Measurements from ENCODE around the gene MAP6. TPM values are rescaled to one million over a fixed set of nuclear protein-coding genes. Genes with fewer than 3 reads are reported as not detected.

Gene MAP6
- total RNA-seq, 1 experiment from 2014 or later: not detected

DNA sequence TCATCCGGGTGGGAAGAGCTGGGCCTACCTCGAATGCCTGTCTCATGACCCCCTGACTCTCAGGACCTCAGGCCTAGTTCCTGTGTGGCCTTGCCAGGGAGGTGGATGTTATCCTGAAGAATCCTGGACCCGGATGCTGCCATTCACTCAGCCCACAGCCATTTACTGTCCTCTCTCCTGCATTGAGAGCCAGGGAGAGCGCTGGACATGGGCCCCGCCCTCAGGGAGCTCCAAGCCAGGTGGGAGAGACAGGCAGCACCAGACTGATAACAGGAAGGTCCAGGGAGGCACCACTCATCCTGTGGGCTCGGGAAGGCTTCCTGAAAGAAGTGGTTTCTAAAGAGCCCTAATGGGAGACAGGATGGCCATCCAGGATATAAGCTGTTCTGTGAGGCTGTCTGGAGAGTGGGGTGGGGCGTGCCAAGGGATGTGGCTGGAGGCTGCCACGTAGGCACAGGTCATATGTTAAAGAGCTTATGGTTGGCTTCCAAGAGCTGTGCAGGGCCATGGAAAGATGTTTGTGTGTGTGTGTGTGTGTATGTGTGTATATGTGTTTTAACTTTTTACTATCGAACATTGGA, 98.2 kb downstream of the MAP6 start:
- DNase-seq (ENCODE audit: low read depth): no peak

DNA sequence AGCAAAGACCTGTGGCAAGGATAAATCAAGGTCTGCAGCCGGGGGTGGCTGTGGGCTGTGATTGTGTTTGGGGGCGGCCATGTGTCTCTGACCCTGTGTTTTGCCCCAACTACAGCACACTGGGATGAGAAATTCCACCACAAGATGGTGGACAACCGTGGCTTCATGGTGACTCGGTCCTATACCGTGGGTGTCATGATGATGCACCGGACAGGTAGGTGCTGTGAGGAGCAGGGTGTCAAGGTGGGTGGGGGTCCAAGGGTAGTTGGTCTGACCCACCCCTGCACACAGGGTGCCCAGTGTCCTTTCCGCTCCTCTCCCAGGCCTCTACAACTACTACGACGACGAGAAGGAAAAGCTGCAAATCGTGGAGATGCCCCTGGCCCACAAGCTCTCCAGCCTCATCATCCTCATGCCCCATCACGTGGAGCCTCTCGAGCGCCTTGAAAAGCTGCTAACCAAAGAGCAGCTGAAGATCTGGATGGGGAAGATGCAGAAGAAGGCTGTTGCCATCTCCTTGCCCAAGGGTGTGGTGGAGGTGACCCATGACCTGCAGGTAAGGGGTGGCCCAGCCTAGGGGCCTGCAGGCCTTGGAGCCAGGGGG, 100.1 kb downstream of the MAP6 start:
- no peak for DNase-seq (ENCODE audit: low read depth)

DNA sequence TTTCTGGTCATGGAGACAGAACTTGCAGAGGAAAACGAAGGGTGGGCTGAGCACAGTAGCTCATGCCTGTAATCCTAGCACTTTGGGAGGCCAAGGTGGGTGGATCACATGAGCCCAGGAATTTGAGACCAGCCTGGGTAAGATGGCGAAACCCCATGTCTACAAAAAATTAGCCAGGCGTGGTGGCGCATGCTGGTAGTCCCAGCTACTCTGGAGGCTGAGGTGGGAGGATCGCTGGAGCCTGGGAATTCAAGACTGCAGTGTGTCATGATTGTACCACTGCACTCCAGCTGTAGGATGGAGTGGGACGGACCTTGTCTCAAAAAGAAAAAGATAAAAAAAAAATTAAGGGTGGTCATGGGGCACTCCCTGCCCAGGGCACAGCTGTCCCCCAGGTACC, 100.9 kb downstream of the MAP6 start:
- no peak for DNase-seq (ENCODE audit: low read depth)

DNA sequence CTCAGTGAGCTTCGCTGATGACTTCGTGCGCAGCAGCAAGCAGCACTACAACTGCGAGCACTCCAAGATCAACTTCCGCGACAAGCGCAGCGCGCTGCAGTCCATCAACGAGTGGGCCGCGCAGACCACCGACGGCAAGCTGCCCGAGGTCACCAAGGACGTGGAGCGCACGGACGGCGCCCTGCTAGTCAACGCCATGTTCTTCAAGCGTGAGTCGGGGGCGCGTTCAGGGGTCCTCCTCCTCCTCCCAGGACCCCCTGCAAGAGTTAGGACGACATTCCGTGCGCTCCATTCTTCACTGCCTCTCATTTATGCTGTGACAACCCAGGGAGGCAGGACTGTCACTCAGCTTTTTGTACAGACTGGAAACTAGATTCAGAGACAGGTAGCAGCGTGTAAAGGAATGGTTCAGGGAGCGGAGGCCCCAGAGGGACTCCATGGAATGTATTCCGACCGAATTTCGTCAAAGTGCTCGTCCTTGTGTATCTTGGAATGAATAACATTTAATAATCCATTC, 102.0 kb downstream of the MAP6 start:
- DNase-seq (ENCODE audit: low read depth): no peak

DNA sequence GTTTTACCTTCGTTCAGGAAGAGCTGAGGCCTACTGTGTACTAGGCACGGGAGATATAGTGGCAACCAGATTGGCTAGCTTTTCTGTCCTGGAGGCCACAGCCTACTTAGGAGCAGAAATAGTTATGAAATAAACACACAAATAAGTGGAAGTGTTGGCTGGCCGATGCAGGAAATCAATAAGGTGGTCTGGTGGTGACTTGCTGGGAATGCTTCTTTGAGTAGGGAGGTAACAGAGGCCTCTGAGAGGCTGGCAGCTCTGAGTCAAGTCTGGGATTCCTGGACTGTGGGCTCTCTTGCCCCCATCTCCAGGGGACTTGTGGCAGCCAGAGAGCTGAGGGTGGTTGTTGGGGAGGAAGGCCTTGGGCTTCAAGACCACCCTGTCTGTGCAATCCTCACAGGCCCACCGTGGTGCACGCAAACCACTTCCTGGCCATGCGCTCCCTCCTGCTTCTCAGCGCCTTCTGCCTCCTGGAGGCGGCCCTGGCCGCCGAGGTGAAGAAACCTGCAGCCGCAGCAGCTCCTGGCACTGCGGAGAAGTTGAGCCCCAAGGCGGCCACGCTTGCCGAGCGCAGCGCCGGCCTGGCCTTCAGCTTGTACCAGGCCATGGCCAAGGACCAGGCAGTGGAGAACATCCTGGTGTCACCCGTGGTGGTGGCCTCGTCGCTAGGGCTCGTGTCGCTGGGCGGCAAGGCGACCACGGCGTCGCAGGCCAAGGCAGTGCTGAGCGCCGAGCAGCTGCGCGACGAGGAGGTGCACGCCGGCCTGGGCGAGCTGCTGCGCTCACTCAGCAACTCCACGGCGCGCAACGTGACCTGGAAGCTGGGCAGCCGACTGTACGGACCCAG, 102.7 kb downstream of the MAP6 start:
- no peak for DNase-seq (ENCODE audit: low read depth)

DNA sequence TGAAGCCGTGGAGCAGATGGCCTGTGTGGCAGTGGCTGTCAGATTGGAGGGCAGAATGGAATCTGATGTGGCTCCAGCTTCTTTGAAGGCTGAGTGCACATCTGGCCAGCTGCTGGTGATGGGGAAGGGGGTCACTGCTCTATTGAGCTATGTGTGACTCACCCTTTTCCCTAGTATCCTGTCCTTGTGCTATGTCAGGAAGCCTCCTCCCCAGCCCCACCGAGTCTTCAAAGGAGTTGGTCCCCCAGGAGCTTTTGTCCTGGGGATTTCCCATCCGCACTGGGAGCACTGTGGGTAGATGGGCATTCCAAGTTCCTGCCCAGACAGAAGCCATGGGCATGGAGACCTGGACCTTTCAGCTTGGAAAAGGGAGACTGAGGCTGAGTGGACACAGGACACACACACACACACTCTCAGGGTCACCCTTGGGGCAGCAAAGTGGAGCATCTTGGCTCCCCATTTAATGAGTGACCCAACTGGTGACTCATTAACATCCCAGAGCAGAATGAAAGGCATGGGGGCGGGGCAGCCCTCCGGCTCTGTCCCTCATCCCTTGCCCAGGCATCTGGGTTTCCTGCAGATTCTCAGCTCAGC, 103.5 kb downstream of the MAP6 start:
- peak; percentile 83 for DNase-seq (ENCODE audit: low read depth)

DNA sequence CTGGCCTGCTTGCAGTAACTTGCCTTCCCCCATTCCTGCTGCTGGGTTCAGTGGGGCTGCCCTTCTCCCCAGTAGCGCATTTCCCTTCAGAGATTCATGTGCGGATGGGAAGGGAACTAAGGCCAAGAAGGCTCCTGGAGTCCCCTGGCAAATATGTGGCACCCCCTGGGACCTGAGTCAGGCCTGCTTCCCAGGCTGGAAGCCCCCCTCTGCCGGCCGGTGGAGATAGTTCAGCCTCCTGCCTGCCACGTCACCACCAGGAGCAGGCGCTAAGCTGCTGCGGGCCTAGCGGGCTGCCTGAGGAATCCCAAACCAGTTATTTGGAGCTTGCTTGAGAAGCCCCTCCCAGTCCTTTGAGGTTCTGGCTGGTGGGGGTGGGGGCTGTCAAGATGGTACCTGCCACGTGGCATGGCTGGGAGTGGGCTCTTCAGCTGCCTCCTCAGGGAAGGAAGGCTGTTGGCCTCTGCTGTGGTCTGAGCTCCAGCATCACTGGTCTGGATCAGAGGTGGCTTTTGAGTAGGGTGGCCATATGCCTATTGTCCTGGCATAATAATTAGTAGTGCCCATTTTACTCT, 104.8 kb downstream of the MAP6 start:
- peak; percentile 91 for DNase-seq (ENCODE audit: low read depth)

DNA sequence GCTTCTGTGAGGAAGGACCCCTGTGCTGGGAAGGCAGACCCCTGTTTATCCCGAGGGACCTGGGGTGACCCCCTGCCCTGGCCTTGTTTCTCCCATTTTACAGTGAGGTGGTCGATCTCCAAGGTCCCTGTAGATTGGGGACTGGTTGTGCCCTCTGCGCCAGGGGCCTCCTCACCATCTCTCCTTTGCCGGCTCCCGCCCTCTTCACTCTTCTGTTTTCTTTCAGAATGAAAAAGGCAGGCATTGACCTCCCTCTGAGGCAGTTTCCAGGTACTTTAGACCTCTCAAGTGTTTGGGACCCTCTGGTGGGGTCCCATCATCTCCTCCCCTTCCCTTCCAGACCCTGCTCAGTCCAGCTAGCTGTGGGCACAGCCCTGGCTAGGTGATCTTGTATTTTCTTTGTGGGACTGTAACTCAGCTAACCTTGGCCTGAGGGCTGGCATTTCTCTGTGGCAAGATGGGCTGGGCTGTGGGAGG, 105.3 kb downstream of the MAP6 start:
- DNase-seq (ENCODE audit: low read depth): no peak

DNA sequence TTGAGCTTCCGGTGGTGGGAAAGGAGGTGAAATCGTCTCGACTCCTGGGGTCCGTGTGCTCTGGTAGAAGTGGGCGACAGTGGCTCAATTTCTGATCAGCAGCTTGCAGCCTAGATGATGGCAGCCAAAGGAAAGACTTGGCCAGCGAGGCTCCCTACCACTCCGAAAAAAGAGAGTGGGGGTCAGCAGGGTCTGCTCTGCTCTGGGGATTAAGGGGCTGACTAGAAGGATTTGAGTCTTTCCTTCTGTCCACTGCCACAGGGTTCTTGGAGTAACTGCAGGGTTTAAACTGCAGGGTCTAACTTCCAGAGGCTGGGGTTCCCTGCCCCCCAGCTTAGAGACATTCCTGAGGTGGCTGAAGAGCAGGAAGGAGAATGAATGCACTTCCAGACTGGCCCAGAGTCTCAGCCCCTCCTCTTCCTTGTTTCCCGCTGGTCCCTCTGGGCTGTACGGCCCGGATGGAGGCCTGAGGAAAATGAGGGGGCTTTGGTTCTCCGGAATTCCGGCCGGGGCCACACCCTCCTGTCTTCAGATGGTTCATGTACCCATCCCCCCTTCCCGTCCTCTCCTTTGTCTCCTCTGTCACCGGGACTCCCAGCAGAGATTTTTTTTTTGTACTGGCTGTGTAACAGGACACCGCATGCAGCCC, 105.9 kb downstream of the MAP6 start:
- peak; percentile 72 for DNase-seq (ENCODE audit: low read depth)

DNA sequence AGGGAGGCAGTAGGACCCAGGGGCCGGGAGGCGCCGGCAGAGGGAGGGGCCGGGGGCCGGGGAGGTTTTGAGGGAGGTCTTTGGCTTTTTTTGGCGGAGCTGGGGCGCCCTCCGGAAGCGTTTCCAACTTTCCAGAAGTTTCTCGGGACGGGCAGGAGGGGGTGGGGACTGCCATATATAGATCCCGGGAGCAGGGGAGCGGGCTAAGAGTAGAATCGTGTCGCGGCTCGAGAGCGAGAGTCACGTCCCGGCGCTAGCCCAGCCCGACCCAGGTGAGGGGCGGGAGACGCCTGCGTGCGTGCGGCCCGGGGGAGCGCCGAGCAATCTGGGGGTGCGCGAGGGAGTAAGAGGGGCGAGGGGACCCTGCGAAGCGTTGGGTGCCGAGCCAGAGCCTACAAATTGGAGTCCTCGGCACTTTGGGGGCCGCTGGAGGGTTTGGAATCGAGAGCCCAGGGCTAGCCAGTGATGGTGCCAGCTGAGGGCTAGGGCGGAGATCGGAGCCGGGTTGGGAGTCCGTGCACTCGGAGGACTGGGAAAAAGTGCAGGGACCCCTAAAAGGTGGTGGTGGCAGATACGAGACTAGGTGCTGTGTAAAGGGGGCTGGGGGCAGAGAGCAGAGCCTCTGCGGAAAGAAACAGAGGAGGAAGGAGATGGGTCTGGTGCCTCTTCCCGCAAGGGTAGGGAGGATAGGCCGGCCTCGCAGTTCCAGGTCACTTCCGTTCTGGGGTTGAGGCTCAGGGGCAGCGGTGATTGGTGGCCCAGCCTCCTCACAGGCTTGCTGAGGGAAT, 106.6 kb downstream of the MAP6 start, which contains the start of gene SERPINH1:
Gene SERPINH1 (plus strand): TSS at position 206 of the 788 bp plus-strand sequence. CDS start 4,097 bp downstream, outside the sequence.
- peak; percentile 83 for DNase-seq (ENCODE audit: low read depth)

DNA sequence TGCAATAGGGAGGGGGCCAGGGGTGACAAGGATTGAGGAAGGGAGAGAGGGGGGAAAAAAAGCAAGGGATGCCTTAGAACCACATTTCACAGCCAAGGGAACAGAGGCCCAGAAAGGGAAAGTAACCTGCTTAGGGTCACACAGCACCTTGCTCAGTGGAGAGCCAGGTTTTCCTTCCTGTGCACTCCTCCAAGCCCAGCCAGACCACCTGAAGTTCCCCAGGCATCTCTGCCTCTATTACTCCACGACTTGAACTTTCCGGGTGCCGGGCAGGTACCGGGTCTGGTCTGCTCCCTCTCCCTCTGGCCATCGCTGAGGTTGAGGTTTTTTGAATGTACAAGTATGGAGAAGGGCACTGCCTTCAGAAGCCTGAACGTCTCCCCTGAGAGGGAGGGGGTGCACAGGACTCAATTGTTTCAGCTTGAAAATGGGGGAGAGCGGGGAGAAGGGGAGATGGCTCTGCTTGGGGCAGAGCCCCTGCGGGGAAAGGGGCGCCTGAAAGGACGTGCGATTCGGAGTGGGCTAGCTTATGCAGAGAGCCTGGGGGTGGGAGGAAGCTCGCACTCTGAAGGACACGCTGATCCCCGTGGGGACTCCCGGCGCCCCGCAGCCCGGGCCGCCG, 107.3 kb downstream of the MAP6 start:
- DNase-seq (ENCODE audit: low read depth): no peak

DNA sequence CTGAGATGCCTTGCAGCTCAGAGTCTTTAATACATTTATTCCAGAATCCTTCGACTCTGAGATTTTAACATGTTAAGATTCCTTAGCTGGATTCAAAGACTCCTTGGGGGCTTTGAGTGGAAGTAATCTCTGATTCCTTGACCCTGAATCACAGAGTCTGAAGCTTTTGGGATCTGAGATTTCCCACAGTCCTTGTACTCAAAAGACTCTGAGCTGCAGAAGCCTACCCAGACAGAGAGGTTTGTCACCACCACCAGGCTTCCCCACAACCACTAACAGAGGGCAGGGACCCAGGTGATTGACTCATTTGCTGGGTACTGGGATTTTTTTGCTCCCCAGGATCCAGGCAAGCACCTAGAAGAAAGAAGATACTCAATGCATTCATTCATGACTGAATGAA, 108.2 kb downstream of the MAP6 start:
- no peak for DNase-seq (ENCODE audit: low read depth)

DNA sequence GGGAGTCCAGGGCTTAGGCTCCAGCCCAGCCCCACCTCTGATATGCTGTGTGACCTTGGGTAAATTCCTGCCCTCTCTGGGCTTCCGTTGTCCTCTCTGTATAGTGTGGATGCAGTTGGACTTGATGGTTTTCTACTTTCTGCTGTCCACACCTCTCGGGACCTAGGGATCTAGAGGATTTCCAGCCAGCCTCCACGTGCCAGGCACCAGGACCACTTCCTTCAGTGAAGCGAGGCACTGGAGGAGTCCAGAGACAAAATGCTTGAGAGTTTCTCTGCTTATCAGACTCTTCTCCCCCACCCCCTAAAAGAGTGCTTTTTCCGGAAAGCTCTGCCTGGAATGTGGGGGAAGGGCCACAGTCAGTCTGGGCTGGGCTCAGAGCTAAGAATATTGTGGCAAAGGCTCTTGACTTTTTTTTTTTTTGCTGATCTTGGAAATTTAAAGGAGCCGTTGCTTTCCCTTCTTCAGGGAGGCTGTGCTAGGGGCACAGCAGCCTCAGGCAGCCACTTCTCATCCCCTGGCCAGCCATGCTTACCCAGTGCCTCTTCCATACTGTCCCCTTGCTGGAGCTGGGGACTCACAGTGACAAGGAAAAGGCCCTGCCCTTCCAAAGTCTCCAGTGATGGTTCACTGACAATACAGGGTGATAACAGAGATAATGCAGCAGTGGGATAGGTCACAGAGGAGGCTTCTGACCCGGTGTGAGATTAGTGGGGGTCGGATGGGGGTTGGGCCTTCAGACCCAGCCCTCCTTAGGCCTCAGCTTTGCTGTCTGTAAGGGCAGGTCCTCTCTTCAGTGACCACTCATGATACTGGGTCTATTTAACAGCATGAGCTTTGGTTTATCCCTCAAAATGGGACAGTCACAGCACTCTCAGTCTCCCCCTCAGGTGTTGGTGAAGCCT, 109.6 kb downstream of the MAP6 start:
- peak; percentile 69 for DNase-seq (ENCODE audit: low read depth)

DNA sequence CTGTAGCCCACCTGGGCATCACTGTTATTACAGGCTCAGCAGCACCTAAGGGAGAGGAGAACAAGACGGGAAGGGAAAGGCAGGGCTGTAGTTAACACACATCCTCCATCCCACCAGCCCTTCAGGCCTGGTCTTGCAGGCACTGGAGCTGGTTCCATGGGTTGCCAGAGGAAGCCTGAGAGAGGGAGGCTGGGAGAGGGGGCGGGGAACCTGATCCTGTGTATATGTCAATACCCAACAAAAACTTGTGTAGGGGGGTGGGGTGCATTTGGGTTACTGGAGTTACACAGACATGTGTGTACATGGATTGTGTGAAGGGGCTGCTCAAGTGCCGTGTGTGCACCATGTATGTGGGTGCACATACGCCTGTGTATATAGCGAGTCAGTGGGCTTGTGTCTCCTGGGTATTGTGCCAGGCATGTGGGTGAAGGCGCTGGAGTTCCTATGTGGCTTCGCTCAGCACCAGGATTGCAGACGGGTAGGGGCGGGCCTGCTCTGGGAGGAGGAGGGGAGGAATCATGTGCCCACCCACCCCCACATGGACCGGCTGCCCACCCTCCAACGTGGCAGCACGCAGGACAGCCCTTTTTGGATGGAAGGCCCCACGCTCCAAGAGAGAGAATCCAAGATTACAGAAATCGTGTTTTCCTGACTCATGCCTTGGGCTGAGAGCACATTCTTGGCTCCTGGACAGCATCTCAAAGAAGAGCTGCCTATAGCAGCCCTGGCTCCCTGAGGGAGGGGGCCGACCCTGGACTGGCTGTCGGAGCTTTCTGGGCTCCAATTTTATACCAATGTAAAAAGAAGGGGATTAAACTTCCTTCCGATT, 111.0 kb downstream of the MAP6 start:
- DNase-seq (ENCODE audit: low read depth): peak; percentile 83

DNA sequence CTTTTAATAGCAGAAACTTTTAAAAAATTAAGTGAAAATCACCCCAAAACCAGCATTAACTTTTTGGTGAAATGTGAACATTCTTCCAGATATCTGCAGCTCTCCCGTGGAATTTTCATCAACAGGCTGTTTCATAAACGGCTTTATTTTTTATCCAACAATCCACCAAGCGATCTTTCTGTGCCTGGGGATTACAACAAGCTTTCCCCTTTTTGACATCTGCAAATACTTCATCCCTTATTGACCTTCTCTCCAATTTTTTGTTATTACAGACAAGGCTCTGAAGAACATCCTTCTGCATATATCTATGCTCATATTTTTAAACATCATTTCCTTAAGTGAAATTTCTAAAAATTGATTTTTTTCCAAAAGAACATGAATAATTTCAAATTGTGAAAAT, 112.6 kb downstream of the MAP6 start:
- no peak for DNase-seq (ENCODE audit: low read depth)

DNA sequence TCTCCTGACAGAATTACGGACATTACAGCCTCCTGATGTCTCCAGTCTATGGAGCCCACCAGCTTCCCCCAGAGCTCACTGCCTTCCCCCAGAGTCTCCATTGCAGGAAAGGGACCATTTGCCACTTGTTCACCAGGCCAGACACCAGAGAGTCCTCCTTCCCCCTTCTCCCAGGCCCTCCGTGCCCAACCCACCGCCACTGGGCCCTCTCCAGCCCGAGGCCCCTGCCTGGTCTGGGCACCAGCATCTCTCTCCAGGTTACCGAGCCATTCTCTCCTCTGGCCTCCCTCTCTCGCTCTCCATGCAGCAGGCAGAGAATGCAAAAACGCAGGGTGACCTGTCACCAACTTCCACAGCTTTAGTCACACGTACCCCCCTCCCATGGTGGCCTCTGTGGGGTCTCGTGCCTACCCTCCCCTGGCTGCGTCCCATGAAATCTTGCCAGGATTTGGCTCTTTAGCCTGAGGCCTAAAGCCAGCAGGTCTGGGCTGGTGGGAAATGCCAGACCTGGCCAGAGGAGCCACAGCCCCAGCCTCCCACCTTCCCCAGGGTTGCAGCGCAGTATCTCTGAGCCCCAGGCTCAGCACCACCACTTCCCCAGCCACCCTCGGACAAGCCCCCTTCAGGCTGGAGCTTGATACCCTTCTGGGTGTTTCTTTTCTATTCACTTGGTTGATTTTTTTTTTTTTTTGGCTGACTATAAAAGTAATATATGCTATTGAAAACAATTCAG, 113.6 kb downstream of the MAP6 start:
- no peak for DNase-seq (ENCODE audit: low read depth)
